DND-41 (cell line): ENCODE results near the gene HJV.
"Not testable (repeated sequence)": the region's sequence is repeated elsewhere in the genome, so short reads cannot be mapped to it uniquely, and the experiment has no call there.

Experiments used
- ATAC-seq: fragments of 200-7000 bp; cut with Tn5 transposase; 3 replicates; pipeline ENCODE4 v1.9.1; 2021; ENCODE audit warnings: low read depth; ENCODE audit not compliant: insufficient read depth
- DNase-seq: peaks from one replicate; pipeline ENCODE4 v3.0.0-alpha.2; 2020
- H2AFZ ChIP-seq: 2 replicates; pipeline ENCODE4 v1.6.0; 2012; ENCODE audit warnings: low read depth, low read length
- H3K27ac ChIP-seq: 2 replicates; pipeline ENCODE4 v1.5.1; 2012; ENCODE audit warnings: low read length, inconsistent platforms
- H3K27me3 ChIP-seq: fragments of 200-600 bp; sonication (generic); 2 replicates; pipeline ENCODE4 v1.6.0; 2012; ENCODE audit warnings: low read length, mild to moderate bottlenecking, inconsistent platforms; ENCODE audit not compliant: insufficient read depth, poor library complexity
- H3K36me3 ChIP-seq: 2 replicates; pipeline ENCODE4 v1.5.1; 2012; ENCODE audit warnings: low read length, inconsistent platforms; ENCODE audit not compliant: insufficient read depth
- H3K4me1 ChIP-seq: 2 replicates; pipeline ENCODE4 v1.5.1; 2012; ENCODE audit warnings: mild to moderate bottlenecking, low read length; ENCODE audit not compliant: insufficient read depth
- H3K4me2 ChIP-seq: 2 replicates; pipeline ENCODE4 v1.6.0; 2012; ENCODE audit warnings: mild to moderate bottlenecking, moderate library complexity, low read length, inconsistent platforms; ENCODE audit not compliant: insufficient read depth
- H3K4me3 ChIP-seq, 2 experiments: fragments of 200-600 bp in 1 of 2; shearing (Covaris generic) in 1 of 2; 2 replicates each; pipeline ENCODE4 v1.5.1; 2012 to 2016; ENCODE audit warnings: inconsistent platforms in 2 of 2, low read length in 2 of 2, mild to moderate bottlenecking in 2 of 2, low read depth in 1 of 2, moderate library complexity in 1 of 2
- H3K79me2 ChIP-seq: 2 replicates; pipeline ENCODE4 v1.6.0; 2012; ENCODE audit warnings: low read length, inconsistent platforms; ENCODE audit not compliant: insufficient read depth
- H3K9ac ChIP-seq: 2 replicates; pipeline ENCODE4 v1.6.0; 2012; ENCODE audit warnings: low read depth, mild to moderate bottlenecking, inconsistent platforms, low read length, moderate library complexity
- H3K9me3 ChIP-seq: 2 replicates; pipeline ENCODE4 v1.5.1; 2012; ENCODE audit warnings: low read length, moderate library complexity, mild to moderate bottlenecking, inconsistent platforms; ENCODE audit not compliant: insufficient read depth, severe bottlenecking
- H4K20me1 ChIP-seq: 2 replicates; pipeline ENCODE4 v1.6.0; 2012; ENCODE audit warnings: low read length; ENCODE audit not compliant: insufficient read depth
- EZH2 ChIP-seq: IDR thresholded peaks from 3 replicates; pipeline ENCODE4 v1.6.1; 2012; ENCODE audit warnings: borderline replicate concordance, low read depth, mild to moderate bottlenecking, moderate library complexity, low read length, inconsistent platforms; ENCODE audit not compliant: severe bottlenecking
- TF ChIP-seq, protein P1 (sequence below): IDR thresholded peaks from 2 replicates; pipeline ENCODE4 v1.5.1; 2012; ENCODE audit warnings: borderline replicate concordance, low read length, moderate library complexity, mild to moderate bottlenecking; ENCODE audit not compliant: poor library complexity, severe bottlenecking; ENCODE audit errors: extremely low read depth

HJV gene

DNA sequence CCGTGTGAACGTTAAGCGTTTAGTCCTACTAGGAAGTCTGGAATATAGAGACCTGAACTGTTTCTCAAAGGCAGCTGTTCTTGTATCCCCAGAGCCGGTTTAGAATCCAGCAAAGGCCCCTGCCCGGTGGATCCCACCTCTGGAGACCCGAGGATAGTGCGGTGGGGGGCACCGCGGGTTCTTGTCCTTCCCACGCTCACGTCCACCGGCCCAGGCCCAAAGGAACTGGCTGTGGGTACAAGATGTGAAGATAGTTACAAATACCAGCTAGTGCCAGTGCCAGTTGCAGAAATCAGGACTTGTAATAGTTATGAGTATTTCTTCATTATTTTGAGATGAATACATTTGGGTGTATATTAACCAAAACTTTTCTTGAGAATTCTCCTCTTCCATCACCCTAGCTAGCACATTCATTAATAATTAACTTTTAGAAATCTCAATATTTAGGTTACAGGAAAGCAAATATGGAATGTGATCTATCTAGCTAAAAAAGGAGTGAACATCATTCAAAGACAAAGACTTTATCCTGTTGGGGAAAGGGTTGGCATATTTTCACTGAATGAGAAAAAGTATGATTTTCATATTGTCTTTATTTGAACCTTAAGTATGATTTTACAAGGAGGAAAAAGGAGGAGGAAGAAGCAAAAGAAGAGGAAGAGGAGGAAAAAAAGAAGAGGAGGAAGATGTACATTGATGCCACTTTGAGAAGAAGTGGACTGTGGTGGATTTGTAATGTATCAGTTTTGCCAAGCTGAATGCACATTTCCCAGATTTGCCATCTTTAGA is 28.5 kb upstream of the HJV start:
- H3K36me3 ChIP-seq, DNase-seq, H3K79me2 ChIP-seq, H3K9me3 ChIP-seq, H3K27me3 ChIP-seq, H3K27ac ChIP-seq, H3K9ac ChIP-seq, H4K20me1 ChIP-seq, ATAC-seq, H3K4me3 ChIP-seq, H3K4me2 ChIP-seq, H2AFZ ChIP-seq: not testable (repeated sequence)
- peaks cover 15% of the 10 kb centered on the region for H3K4me1 ChIP-seq

DNA sequence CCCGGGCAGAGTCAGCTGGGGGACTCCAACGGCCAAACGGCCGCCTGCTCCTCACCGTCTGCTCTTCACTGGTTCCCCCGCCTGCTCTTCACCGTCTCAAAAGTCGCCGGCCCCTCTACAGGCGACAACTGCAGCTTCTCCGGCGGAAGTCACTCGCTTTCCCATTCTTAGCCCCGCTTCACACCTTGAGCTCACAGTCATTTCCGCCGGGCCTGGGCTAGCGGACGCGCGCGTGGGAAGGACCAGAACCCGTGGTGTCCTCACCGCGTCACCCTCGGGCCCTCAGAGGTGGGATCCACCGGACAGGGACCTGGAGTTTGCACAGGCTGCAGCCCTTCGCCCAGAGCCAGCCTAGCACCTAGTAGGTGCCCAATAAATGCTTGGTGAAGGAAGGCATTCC is 27.9 kb upstream of the HJV start:
- DNase-seq (no peak), ATAC-seq (no peak)
- TF ChIP-seq EZH2, result no peak
- TF ChIP-seq, protein P1, sequence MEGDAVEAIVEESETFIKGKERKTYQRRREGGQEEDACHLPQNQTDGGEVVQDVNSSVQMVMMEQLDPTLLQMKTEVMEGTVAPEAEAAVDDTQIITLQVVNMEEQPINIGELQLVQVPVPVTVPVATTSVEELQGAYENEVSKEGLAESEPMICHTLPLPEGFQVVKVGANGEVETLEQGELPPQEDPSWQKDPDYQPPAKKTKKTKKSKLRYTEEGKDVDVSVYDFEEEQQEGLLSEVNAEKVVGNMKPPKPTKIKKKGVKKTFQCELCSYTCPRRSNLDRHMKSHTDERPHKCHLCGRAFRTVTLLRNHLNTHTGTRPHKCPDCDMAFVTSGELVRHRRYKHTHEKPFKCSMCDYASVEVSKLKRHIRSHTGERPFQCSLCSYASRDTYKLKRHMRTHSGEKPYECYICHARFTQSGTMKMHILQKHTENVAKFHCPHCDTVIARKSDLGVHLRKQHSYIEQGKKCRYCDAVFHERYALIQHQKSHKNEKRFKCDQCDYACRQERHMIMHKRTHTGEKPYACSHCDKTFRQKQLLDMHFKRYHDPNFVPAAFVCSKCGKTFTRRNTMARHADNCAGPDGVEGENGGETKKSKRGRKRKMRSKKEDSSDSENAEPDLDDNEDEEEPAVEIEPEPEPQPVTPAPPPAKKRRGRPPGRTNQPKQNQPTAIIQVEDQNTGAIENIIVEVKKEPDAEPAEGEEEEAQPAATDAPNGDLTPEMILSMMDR, result no peak
- Histone ChIP-seq H3K79me2 (no peaks in the 10 kb centered on the region), H3K4me1 (peaks cover 15% of the 10 kb centered on the region), H3K27me3 (no peaks in the 10 kb centered on the region), H3K9ac (no peak overlapping the region), H3K27ac (no peak overlapping the region), H3K36me3 (no peaks in the 10 kb centered on the region), H4K20me1 (no peaks in the 10 kb centered on the region), H3K4me2 (no peak overlapping the region), H2AFZ (no peak overlapping the region), H3K4me3 (no peak overlapping the region), H3K9me3 (no peaks in the 10 kb centered on the region)

DNA sequence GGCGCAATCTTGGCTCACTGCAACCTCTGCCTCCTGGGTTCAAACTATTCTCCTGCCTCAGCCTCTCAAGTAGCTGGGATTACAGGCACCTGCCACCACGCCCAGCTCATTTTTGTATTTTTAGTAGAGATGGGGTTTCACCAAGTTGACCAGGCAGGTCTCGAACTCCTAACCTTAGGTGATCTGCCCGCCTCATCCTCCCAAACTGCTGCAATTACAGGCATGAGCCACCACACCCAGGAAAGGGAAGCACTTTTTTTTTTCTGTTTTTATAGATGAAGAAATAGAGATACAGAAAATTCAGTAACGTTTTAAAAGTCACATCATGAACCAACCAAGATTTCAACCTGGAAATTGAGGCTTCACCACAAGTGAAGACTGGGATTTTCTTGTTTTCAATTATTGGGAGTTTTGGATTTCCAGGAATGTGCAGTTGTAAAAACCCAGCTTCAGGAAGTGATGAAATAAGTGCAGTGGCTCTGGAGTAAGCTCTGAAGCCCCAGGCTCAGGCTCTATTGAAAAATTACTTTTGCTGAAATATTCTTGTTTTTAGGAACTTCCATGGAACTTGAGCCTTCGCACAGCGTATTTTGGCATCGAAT is 27.1 kb upstream of the HJV start:
- not testable (repeated sequence) for H3K4me2 ChIP-seq, H3K36me3 ChIP-seq, H3K79me2 ChIP-seq, H3K27me3 ChIP-seq, H3K4me3 ChIP-seq, DNase-seq, ATAC-seq, H3K9ac ChIP-seq, H3K27ac ChIP-seq, H3K9me3 ChIP-seq, H2AFZ ChIP-seq, H4K20me1 ChIP-seq
- peaks cover 15% of the 10 kb centered on the region for H3K4me1 ChIP-seq

DNA sequence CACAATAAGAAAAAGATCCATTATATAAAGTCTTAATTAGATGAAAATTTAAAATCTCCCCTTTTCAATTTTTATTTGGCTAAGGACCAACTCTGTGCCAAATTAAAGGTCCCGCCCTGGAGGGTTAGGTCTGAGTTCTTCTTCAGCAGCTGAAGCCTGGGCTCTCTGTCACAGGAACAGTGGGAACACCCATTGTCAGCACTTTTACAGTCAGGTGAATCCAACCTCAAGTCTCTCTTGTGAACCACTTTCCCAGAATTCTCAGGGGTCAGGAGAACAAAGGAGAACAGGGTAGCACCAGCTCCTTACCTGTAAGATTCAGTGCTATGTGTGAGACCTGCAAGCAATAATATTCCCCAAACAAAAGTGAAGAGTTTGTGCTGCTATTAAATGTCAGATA is 25.1 kb upstream of the HJV start:
- H3K79me2 ChIP-seq, result no peaks in the 10 kb centered on the region
- H3K27ac ChIP-seq, result no peak overlapping the region
- H3K4me1 ChIP-seq, result peaks cover 8% of the 10 kb centered on the region; the same call in 1 of the 2 replicates
- TF ChIP-seq, protein P1, result no peak
- no peak for TF ChIP-seq EZH2
- no peak overlapping the region for H2AFZ ChIP-seq
- H4K20me1 ChIP-seq, result no peaks in the 10 kb centered on the region
- DNase-seq (no peak), ATAC-seq (no peak)
- no peaks in the 10 kb centered on the region for H3K9me3 ChIP-seq
- H3K27me3 ChIP-seq, result no peaks in the 10 kb centered on the region
- H3K9ac ChIP-seq, result no peak overlapping the region
- no peak overlapping the region for H3K4me2 ChIP-seq
- H3K4me3 ChIP-seq, result no peak overlapping the region
- no peaks in the 10 kb centered on the region for H3K36me3 ChIP-seq
